Ascending aorta (tissue), 2 donors: ENCODE measurements around the gene KIF5A. TPM values are rescaled to one million over a fixed set of nuclear protein-coding genes. Genes with fewer than 3 reads are reported as not detected.
A peak's percentile ranks its signal among the peaks of the same experiment; 100 is the strongest.

Source experiments
- DNase-seq, 2 donors: peaks; one replicate each; pipeline ENCODE4 v3.0.0-alpha.2; 2019; ENCODE audit warnings: low spot score in 2 of 2
- H3K27ac ChIP-seq, 2 donors: fragments of 200-600 bp; sonication (generic); one replicate each; pipeline ENCODE4 v1.5.1; 2016 to 2017; ENCODE audit warnings: mild to moderate bottlenecking in 1 of 2
- H3K27me3 ChIP-seq: fragments of 200-600 bp; sonication (generic); one replicate; pipeline ENCODE4 v1.5.1; 2017
- H3K36me3 ChIP-seq, 2 donors: fragments of 200-600 bp; sonication (generic); one replicate each; pipeline ENCODE4 v1.5.1; 2016
- H3K4me1 ChIP-seq, 2 donors: fragments of 200-600 bp; sonication (generic); one replicate each; pipeline ENCODE4 v1.5.1; 2016 to 2017; ENCODE audit warnings: mild to moderate bottlenecking in 1 of 2
- H3K4me3 ChIP-seq, 2 donors: fragments of 200-600 bp; sonication (generic); one replicate each; pipeline ENCODE4 v1.5.1; 2016 to 2017; ENCODE audit warnings: mild to moderate bottlenecking in 1 of 2
- H3K9me3 ChIP-seq, 2 donors: fragments of 200-600 bp; sonication (generic); one replicate each; pipeline ENCODE4 v1.5.1; 2016
- intact Hi-C: fragments of 100-400 bp; cut with DNase I; formaldehyde crosslinking; loops from one replicate; pipeline ENCODE4 v1.15.1; 2023
- total RNA-seq: library from RNA; depleted of rRNA; stranded (reverse); fragments of >200 nt; gene quantifications from one replicate; pipeline ENCODE4 v1.1.0, GENCODE V29; 2016
- TF ChIP-seq, protein P1 (sequence below), 3 experiments: fragments of 200-600 bp in 2 of 3; fragments of 450-650 bp in 1 of 3; sonication (generic) in 2 of 3; IDR thresholded peaks; one replicate each; pipeline ENCODE4 v1.5.1; 2016 to 2019; ENCODE audit warnings: antibody characterized with exemption in 3 of 3, mild to moderate bottlenecking in 1 of 3, moderate library complexity in 1 of 3

The KIF5A gene
- total RNA-seq, 1 donor from 2014 or later: not detected

- Histone ChIP-seq H3K36me3 (peaks cover 27 to 32% of the 10 kb centered on the region in 2 donors), H3K27me3 (no peaks in the 10 kb centered on the region), H3K4me3 (peak within 1 kb of the TSS; percentile 80 to 81), H3K27ac (peak within 1 kb of the TSS; percentile 97 to 99), H3K9me3 (no peaks in the 10 kb centered on the region), H3K4me1 (peaks cover 29 to 52% of the 10 kb centered on the region in 2 donors)
- intact Hi-C loops: loop anchor here (1.0 to 5.0 kb wide), 4 partner anchors 25 to 1405 kb away; partner anchors contain the start of genes DCTN2, NAB2, RPL41 and ZC3H10
- peak; percentile 63 to 96 for DNase-seq
- TF ChIP-seq, protein P1, sequence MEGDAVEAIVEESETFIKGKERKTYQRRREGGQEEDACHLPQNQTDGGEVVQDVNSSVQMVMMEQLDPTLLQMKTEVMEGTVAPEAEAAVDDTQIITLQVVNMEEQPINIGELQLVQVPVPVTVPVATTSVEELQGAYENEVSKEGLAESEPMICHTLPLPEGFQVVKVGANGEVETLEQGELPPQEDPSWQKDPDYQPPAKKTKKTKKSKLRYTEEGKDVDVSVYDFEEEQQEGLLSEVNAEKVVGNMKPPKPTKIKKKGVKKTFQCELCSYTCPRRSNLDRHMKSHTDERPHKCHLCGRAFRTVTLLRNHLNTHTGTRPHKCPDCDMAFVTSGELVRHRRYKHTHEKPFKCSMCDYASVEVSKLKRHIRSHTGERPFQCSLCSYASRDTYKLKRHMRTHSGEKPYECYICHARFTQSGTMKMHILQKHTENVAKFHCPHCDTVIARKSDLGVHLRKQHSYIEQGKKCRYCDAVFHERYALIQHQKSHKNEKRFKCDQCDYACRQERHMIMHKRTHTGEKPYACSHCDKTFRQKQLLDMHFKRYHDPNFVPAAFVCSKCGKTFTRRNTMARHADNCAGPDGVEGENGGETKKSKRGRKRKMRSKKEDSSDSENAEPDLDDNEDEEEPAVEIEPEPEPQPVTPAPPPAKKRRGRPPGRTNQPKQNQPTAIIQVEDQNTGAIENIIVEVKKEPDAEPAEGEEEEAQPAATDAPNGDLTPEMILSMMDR (IDR thresholded peaks at IDR 0.05): no peak
Measured at GRCh38 chr12:57522011-57522886, 27.6 kb upstream of the KIF5A start, which contains the start of gene MBD6. TSS of gene MBD6 (plus strand) at chr12:57522824. CDS start at chr12:57524304, 1,480 bp downstream.

GRCh38 chr12:57522887-57523705 is 26.7 kb upstream of the KIF5A start:
- Histone ChIP-seq H3K4me3 (peak overlapping the region; percentile 80 to 81), H3K4me1 (peaks cover 25 to 45% of the 10 kb centered on the region in 2 donors), H3K27ac (peak overlapping the region; percentile 97 to 99), H3K36me3 (peaks cover 33 to 38% of the 10 kb centered on the region in 2 donors), H3K27me3 (no peaks in the 10 kb centered on the region), H3K9me3 (no peaks in the 10 kb centered on the region)
- peak in 1 of 2 donors; percentile 82 for DNase-seq
- intact Hi-C loops: loop anchor here (1.0 to 5.0 kb wide), 4 partner anchors 24 to 1406 kb away; partner anchors contain the start of genes DCTN2, NAB2, RPL41 and ZC3H10
- TF ChIP-seq, protein P1 (IDR thresholded peaks at IDR 0.05): no peak

- H3K27ac ChIP-seq: peak overlapping the region; percentile 97 to 99
- no peaks in the 10 kb centered on the region for H3K9me3 ChIP-seq
- H3K27me3 ChIP-seq: no peaks in the 10 kb centered on the region
- intact Hi-C loops: loop anchor here (5.0 kb wide), 3 partner anchors 368 to 1407 kb away; partner anchors contain the start of genes NAB2, RPL41 and ZC3H10
- DNase-seq: no peak
- TF ChIP-seq, protein P1 (IDR thresholded peaks at IDR 0.05): no peak
- H3K36me3 ChIP-seq: peaks cover 41 to 46% of the 10 kb centered on the region in 2 donors
- H3K4me1 ChIP-seq: peaks cover 17 to 36% of the 10 kb centered on the region in 2 donors
- peak overlapping the region; percentile 80 to 81 for H3K4me3 ChIP-seq
Measured at GRCh38 chr12:57523706-57524614, 25.9 kb upstream of the KIF5A start.

DNA sequence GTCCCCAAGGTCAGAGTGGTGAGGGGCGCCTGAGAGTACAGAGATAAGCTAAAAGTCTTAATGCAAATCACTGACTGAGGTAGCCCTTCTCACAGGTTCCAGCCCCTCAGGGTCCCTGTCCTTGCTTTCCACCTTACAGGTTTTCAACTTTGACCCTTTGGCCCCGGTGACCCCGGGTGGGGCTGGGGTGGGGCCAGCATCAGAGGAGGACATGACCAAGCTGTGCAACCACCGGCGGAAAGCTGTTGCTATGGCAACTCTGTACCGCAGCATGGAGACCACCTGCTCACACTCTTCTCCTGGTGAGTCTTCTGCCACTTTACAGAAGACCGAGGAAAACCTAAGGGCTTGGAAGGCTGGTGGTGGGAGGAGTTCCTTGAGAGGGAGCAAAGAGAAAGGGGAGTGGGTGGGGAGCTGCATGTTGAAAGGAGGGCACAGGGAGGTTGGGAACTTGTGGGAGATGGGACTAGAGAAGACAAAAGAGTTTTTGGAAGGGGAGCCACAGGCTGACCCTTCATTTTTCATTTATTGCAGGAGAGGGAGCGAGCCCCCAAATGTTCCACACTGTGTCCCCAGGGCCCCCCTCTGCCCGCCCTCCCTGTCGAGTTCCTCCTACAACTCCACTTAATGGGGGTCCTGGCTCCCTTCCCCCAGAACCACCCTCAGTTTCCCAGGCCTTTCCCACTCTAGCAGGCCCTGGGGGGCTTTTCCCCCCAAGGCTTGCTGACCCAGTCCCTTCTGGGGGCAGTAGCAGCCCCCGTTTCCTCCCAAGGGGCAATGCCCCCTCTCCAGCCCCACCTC is 24.8 kb upstream of the KIF5A start:
- DNase-seq: no peak
- peak overlapping the region in 1 of 2 donors; percentile 81 for H3K4me3 ChIP-seq
- peak overlapping the region; percentile 97 to 99 for H3K27ac ChIP-seq
- H3K36me3 ChIP-seq: peaks cover 52 to 56% of the 10 kb centered on the region in 2 donors
- H3K27me3 ChIP-seq: no peaks in the 10 kb centered on the region
- no peaks in the 10 kb centered on the region for H3K9me3 ChIP-seq
- TF ChIP-seq, protein P1 (IDR thresholded peaks at IDR 0.05): no peak
- peaks cover 16 to 31% of the 10 kb centered on the region in 2 donors for H3K4me1 ChIP-seq
- intact Hi-C loops: loop anchor here (5.0 kb wide), 3 partner anchors 367 to 1408 kb away; partner anchors contain the start of genes NAB2, RPL41 and ZC3H10
